ENCODE results near the gene PAFAH1B1. TPM values are rescaled to one million over a fixed set of nuclear protein-coding genes. Genes with fewer than 3 reads are reported as not detected.

The PAFAH1B1 gene
- total and polyA plus RNA-seq, 4 donors: 14.0 to 44.1 (median 29.2) TPM

DNA sequence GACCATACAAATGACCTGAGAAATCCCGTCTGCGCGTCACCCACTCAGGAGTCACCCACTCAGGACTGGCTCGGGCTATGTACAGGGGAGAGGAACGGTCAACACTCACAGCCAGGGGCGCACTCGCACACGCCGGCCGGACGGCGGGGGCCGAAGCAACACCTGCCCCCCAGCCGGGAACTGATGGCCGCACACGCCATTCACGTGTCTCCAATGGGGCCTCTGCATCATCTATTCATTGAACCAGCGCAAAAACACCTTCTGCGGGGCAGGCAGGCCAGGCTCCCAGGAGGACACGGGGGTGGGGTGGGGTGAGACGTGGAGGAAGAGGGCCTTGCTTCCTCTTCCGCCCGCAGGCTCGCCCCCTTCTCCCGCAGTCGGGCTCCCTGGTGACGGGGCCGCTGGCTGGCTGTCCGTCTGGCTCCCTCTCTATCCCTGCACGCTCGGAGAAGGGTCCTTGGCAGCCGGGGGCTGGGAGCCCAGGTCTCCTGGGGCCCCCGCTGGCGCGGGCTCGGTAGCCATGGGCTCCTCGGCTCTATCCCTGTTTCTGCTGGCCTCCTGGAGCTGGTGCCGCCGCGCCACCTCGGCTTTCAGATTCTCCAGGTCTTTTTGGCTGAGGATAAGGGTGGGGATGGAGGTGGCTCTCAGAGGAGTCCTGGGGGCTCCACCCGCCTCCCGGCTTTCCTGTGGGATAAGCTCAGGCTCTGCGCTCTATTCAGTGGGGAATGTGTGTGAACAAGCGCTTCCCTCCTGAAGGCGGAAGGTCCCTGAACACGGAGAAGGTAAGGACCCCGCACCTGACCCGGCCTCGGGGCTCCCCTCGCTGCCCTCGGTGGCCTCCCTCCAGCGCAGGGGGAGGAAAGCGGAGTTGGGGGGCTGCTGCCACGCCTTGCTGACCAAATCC is 97.0 kb downstream of the PAFAH1B1 start:
- Histone ChIP-seq H3K9ac (ENCODE audit: low read depth in 1 of 2, low read length in 2 of 2) (no peak overlapping the region), H3K4me3 (ENCODE audit: low read depth in 1 of 3, low read length in 3 of 3) (no peak overlapping the region), H3K27me3 (ENCODE audit: control insufficient read depth in 4 of 4, insufficient read depth in 4 of 4, low read length in 3 of 4) (no peaks in the 10 kb centered on the region), H3K4me1 (ENCODE audit: control insufficient read depth in 4 of 4, insufficient read depth in 4 of 4, low read length in 3 of 4) (no peaks in the 10 kb centered on the region), H3K9me3 (ENCODE audit: control insufficient read depth in 4 of 4, low read length in 3 of 4) (no peaks in the 10 kb centered on the region), H3K36me3 (ENCODE audit: control insufficient read depth in 4 of 4, insufficient read depth in 3 of 4, low read depth in 1 of 4, low read length in 3 of 4) (peaks cover 16 to 46% (median 32%) of the 10 kb centered on the region in 4 donors), H3K27ac (ENCODE audit: low read depth in 1 of 2, low read length in 2 of 2) (no peak overlapping the region)
- no peak for DNase-seq (ENCODE audit: low spot score)
- TF ChIP-seq FOXA1 (IDR thresholded peaks at IDR 0.05) (no peak), HNF4G (IDR thresholded peaks at IDR 0.05) (no peak), EGR1 (IDR thresholded peaks at IDR 0.05; ENCODE audit: low read depth in 2 of 2) (no peak), NR2F2 (IDR thresholded peaks at IDR 0.05) (no peak), JUND (IDR thresholded peaks at IDR 0.05) (no peak), FOXA2 (IDR thresholded peaks at IDR 0.05) (no peak), YY1 (IDR thresholded peaks at IDR 0.05) (no peak), TAF1 (conservative IDR thresholded peaks at IDR 0.05) (no peak), GABPA (IDR thresholded peaks at IDR 0.05 in 1 of 2, conservative IDR thresholded peaks at IDR 0.05 in 1 of 2) (no peak)
- TF ChIP-seq, protein P1, sequence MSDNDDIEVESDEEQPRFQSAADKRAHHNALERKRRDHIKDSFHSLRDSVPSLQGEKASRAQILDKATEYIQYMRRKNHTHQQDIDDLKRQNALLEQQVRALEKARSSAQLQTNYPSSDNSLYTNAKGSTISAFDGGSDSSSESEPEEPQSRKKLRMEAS (IDR thresholded peaks at IDR 0.05): no peak
- TF ChIP-seq, protein P2, sequence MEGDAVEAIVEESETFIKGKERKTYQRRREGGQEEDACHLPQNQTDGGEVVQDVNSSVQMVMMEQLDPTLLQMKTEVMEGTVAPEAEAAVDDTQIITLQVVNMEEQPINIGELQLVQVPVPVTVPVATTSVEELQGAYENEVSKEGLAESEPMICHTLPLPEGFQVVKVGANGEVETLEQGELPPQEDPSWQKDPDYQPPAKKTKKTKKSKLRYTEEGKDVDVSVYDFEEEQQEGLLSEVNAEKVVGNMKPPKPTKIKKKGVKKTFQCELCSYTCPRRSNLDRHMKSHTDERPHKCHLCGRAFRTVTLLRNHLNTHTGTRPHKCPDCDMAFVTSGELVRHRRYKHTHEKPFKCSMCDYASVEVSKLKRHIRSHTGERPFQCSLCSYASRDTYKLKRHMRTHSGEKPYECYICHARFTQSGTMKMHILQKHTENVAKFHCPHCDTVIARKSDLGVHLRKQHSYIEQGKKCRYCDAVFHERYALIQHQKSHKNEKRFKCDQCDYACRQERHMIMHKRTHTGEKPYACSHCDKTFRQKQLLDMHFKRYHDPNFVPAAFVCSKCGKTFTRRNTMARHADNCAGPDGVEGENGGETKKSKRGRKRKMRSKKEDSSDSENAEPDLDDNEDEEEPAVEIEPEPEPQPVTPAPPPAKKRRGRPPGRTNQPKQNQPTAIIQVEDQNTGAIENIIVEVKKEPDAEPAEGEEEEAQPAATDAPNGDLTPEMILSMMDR (IDR thresholded peaks at IDR 0.05; ENCODE audit: low read depth, low read length, missing input control): no peak
- TF ChIP-seq, protein P3, sequence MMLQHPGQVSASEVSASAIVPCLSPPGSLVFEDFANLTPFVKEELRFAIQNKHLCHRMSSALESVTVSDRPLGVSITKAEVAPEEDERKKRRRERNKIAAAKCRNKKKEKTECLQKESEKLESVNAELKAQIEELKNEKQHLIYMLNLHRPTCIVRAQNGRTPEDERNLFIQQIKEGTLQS (IDR thresholded peaks at IDR 0.05): no peak
- TF ChIP-seq, protein P4, sequence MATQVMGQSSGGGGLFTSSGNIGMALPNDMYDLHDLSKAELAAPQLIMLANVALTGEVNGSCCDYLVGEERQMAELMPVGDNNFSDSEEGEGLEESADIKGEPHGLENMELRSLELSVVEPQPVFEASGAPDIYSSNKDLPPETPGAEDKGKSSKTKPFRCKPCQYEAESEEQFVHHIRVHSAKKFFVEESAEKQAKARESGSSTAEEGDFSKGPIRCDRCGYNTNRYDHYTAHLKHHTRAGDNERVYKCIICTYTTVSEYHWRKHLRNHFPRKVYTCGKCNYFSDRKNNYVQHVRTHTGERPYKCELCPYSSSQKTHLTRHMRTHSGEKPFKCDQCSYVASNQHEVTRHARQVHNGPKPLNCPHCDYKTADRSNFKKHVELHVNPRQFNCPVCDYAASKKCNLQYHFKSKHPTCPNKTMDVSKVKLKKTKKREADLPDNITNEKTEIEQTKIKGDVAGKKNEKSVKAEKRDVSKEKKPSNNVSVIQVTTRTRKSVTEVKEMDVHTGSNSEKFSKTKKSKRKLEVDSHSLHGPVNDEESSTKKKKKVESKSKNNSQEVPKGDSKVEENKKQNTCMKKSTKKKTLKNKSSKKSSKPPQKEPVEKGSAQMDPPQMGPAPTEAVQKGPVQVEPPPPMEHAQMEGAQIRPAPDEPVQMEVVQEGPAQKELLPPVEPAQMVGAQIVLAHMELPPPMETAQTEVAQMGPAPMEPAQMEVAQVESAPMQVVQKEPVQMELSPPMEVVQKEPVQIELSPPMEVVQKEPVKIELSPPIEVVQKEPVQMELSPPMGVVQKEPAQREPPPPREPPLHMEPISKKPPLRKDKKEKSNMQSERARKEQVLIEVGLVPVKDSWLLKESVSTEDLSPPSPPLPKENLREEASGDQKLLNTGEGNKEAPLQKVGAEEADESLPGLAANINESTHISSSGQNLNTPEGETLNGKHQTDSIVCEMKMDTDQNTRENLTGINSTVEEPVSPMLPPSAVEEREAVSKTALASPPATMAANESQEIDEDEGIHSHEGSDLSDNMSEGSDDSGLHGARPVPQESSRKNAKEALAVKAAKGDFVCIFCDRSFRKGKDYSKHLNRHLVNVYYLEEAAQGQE (IDR thresholded peaks at IDR 0.05): no peak
- WGBS: 90% methylated on average over 55 of the region's 55 CpGs

DNA sequence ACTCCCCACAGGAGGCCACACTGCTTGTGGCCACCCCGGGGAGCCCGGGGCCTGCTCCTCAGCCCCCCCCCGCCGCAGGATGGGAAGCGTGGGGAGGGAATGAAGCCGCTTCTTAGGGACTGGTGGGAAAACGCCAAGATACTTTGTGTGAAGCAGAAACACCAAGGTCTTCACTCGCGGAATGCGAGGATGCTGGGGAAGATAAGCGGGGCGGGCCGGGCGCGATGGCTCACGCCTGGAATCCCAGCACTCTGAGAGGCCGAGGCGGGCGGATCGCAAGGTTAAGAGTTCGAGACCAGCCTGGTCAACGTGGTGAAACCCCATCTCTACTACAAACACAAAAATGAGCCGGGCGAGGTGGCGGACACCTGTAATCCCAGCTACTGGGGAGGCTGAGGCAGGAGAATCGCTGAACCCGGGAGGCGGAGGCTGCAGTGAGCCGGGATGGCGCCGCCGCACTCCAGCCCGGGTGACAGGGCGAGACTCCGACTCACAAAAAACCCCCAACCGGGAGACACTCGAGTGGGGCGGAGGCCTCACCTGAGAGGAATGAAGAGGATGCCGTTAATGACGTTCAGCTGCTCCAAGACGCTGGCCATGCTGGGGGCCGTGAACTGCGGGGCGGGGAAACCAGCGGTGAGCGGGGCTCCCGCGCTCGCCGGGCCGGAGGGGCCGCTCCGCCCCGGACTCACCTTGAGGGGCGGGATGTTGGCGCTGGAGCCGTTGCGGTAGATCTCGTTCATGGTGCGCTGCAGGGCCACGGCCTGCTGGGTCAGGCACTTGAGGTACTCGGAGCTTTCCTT is 97.8 kb downstream of the PAFAH1B1 start:
- Histone ChIP-seq H3K27me3 (ENCODE audit: control insufficient read depth in 4 of 4, insufficient read depth in 4 of 4, low read length in 3 of 4) (no peaks in the 10 kb centered on the region), H3K4me1 (ENCODE audit: control insufficient read depth in 4 of 4, insufficient read depth in 4 of 4, low read length in 3 of 4) (no peaks in the 10 kb centered on the region), H3K4me3 (ENCODE audit: low read depth in 1 of 3, low read length in 3 of 3) (no peak overlapping the region), H3K36me3 (ENCODE audit: control insufficient read depth in 4 of 4, insufficient read depth in 3 of 4, low read depth in 1 of 4, low read length in 3 of 4) (peaks cover 23 to 55% (median 38%) of the 10 kb centered on the region in 4 donors), H3K9me3 (ENCODE audit: control insufficient read depth in 4 of 4, low read length in 3 of 4) (no peaks in the 10 kb centered on the region), H3K9ac (ENCODE audit: low read depth in 1 of 2, low read length in 2 of 2) (no peak overlapping the region), H3K27ac (ENCODE audit: low read depth in 1 of 2, low read length in 2 of 2) (no peak overlapping the region)
- 96% methylated on average over 62 of the region's 62 CpGs for WGBS
- TF ChIP-seq GABPA (IDR thresholded peaks at IDR 0.05 in 1 of 2, conservative IDR thresholded peaks at IDR 0.05 in 1 of 2): no peak
- no peak for DNase-seq (ENCODE audit: low spot score)
